PFSK-1 (cell line): ENCODE results near the gene CGB1.
A peak's percentile ranks its signal among the peaks of the same experiment; 100 is the strongest.

Experiments
- FOXP2 ChIP-seq: optimal IDR thresholded peaks from 2 replicates; pipeline ENCODE3; 2011; ENCODE audit warnings: borderline replicate concordance, control low read depth, inconsistent platforms; ENCODE audit not compliant: insufficient read depth; ENCODE audit errors: extremely low read length, extremely low read depth
- POLR2AphosphoS5 ChIP-seq: IDR thresholded peaks from 2 replicates; pipeline ENCODE4 v1.6.1; 2012; ENCODE audit warnings: low read depth, mild to moderate bottlenecking, control low read depth, low read length, moderate library complexity
- REST ChIP-seq, 2 experiments: IDR thresholded peaks; 2 replicates each; pipeline versions ENCODE4 v1.6.1 to v1.8.0; 2011 to 2012; ENCODE audit warnings: low read depth in 2 of 2, low read length in 2 of 2, control low read depth in 1 of 2, inconsistent platforms in 1 of 2, mild to moderate bottlenecking in 1 of 2, moderate library complexity in 1 of 2; ENCODE audit not compliant: insufficient read depth in 1 of 2
- SIN3A ChIP-seq: IDR thresholded peaks from 2 replicates; pipeline ENCODE4 v1.6.1; 2012; ENCODE audit warnings: mild to moderate bottlenecking, low read length, moderate library complexity, borderline replicate concordance; ENCODE audit not compliant: insufficient read depth
- TAF1 ChIP-seq: IDR thresholded peaks from 2 replicates; pipeline ENCODE4 v1.6.1; 2012; ENCODE audit warnings: low read length, control low read depth, borderline replicate concordance; ENCODE audit not compliant: insufficient read depth

The CGB1 gene

GRCh38 chr19:48992581-48993174 is 44.0 kb downstream of the CGB1 start:
- peak; percentile 5; the same call in 1 of the 2 replicates for TF ChIP-seq TAF1
- TF ChIP-seq REST (IDR thresholded peaks at IDR 0.05; ENCODE audit: insufficient read depth in 1 of 2, low read depth in 2 of 2, low read length in 2 of 2) = no peak

DNA sequence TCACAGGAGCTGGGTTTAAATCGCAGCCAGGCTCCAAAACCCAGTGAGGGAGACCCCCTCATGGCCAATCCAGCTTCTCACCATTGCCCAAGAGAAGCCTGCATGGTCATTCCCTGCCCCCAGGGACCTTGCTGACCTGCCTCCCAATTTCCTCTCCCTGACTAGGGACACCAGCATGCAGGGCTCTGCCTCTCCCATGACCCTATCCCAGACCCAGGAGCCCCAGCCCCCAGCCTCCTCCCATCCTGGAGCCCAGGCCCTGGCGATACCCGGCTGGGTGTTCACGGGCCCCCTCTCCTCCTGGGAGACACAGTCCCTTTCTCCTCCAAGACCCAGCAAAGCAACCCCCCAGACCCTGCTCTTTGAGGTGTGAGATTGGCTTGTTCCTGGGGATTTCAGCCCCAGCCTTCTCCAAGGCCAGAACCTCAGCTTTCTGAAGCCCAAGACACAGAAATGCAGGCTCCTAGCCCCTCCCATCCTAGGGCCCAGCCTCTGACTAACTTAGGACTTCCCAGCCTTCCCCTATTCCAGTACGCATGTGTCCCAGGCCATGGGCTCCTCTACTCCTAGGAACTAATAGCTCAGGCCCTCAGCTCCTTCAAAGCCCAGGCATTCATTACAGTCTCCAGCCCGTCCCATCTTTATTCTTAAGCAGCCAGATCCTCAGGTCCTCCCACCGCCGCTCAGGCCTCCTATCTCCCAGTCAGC is 44.7 kb downstream of the CGB1 start:
- TF ChIP-seq POLR2AphosphoS5 (peak; percentile 70; the same call in 1 of the 2 replicates), SIN3A (no peak), FOXP2 (no peak), REST (IDR thresholded peaks at IDR 0.05; ENCODE audit: insufficient read depth in 1 of 2, low read depth in 2 of 2, low read length in 2 of 2) (0 out of 4 replicates have a peak, but pooled peaks of 1 of the 2 experiments have one; percentile 21), TAF1 (peak; percentile 62; the same call in 1 of the 2 replicates)

DNA sequence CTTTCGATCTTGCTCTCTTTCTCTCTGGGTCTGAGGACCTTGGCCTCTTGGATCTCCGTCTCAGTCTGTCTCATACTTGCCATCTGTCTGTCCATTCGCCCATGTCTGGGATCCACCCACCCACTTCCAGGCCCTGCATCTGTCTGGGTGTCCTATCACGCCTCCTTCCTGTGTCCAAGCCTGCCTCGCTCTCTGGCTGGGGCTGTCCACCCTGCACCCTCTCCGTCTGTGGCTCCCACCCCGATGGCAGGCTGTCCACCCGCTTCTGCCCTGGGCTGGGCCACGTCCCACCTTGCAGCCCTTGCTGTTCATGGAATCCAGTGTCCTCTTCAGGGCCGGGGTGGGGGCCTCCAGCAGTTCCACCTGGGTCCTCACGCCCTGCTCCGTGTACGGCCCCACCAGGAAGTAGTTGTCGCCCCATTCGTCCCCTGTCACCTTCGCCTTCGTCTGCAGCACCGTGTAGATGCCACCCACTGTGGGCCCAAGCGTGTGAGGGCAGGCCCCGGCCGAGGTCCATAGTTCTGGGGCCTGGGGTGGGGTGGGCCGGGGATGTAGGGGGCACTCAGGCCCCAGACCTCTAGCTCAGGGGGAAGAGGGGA is 45.6 kb downstream of the CGB1 start:
- TF ChIP-seq FOXP2 (no peak), POLR2AphosphoS5 (no peak), SIN3A (no peak), TAF1 (no peak), REST (IDR thresholded peaks at IDR 0.05; ENCODE audit: insufficient read depth in 1 of 2, low read depth in 2 of 2, low read length in 2 of 2) (no peak)

GRCh38 chr19:48990400-48990799 is 46.3 kb downstream of the CGB1 start:
- TF ChIP-seq REST (IDR thresholded peaks at IDR 0.05; ENCODE audit: insufficient read depth in 1 of 2, low read depth in 2 of 2, low read length in 2 of 2) (no peak), POLR2AphosphoS5 (no peak), FOXP2 (no peak), SIN3A (no peak), TAF1 (no peak)
